H9 (cell line): Measurements from ENCODE around the gene GATC. TPM values are rescaled to one million over a fixed set of nuclear protein-coding genes. Genes with fewer than 3 reads are reported as not detected.
"Not testable (repeated sequence)": the region's sequence is repeated elsewhere in the genome, so short reads cannot be mapped to it uniquely, and the experiment has no call there.

ENCODE experiments used
- DNase-seq: peaks from one replicate; pipeline ENCODE4 v3.0.0-alpha.2; 2017
- H2AFZ ChIP-seq: one replicate; pipeline ENCODE4 v1.6.1; 2013; ENCODE audit warnings: mild to moderate bottlenecking, low read length, control low read depth, moderate library complexity
- H2AK5ac ChIP-seq: 2 replicates; pipeline ENCODE4 v1.6.1; 2013; ENCODE audit warnings: low read length, control low read depth, mixed read lengths; ENCODE audit not compliant: insufficient read length
- H2BK120ac ChIP-seq: one replicate; pipeline ENCODE4 v1.6.1; 2013; ENCODE audit warnings: low read depth, mild to moderate bottlenecking, low read length, control low read depth, inconsistent platforms; ENCODE audit not compliant: poor library complexity, severe bottlenecking
- H2BK12ac ChIP-seq: 2 replicates; pipeline ENCODE4 v1.6.1; 2013; ENCODE audit warnings: low read length, control low read depth, mixed read lengths, low read depth; ENCODE audit not compliant: insufficient read length
- H2BK15ac ChIP-seq: 2 replicates; pipeline ENCODE4 v1.6.1; 2013; ENCODE audit warnings: low read depth, low read length, control low read depth
- H2BK20ac ChIP-seq: one replicate; pipeline ENCODE4 v1.6.1; 2013; ENCODE audit warnings: low read depth, mild to moderate bottlenecking, low read length, control low read depth, inconsistent platforms; ENCODE audit not compliant: poor library complexity, severe bottlenecking
- H2BK5ac ChIP-seq: 2 replicates; pipeline ENCODE4 v1.6.1; 2013; ENCODE audit warnings: low read length, control low read depth, mixed read lengths; ENCODE audit not compliant: insufficient read length
- H3K14ac ChIP-seq: 2 replicates; pipeline ENCODE4 v1.6.1; 2013; ENCODE audit warnings: low read length, control low read depth; ENCODE audit not compliant: insufficient read depth
- H3K18ac ChIP-seq: 2 replicates; pipeline ENCODE4 v1.6.1; 2013; ENCODE audit warnings: low read depth, mild to moderate bottlenecking, mixed read lengths, low read length, control low read depth; ENCODE audit not compliant: insufficient read length
- H3K23ac ChIP-seq: 2 replicates; pipeline ENCODE4 v1.6.1; 2013; ENCODE audit warnings: low read length, control low read depth, mixed read lengths, low read depth; ENCODE audit not compliant: insufficient read length
- H3K23me2 ChIP-seq: 2 replicates; pipeline ENCODE4 v1.6.1; 2013; ENCODE audit warnings: low read depth, mild to moderate bottlenecking, mixed read lengths, low read length, control low read depth; ENCODE audit not compliant: insufficient read length, poor library complexity, severe bottlenecking
- H3K27ac ChIP-seq: 2 replicates; pipeline ENCODE4 v1.5.1; 2013; ENCODE audit warnings: low read length, control low read depth, mixed read lengths, low read depth; ENCODE audit not compliant: insufficient read length
- H3K27me3 ChIP-seq: 2 replicates; pipeline ENCODE4 v1.6.1; 2013; ENCODE audit warnings: low read length, control low read depth, inconsistent platforms; ENCODE audit not compliant: insufficient read depth
- H3K4ac ChIP-seq: 2 replicates; pipeline ENCODE4 v1.6.1; 2013; ENCODE audit warnings: low read depth, mild to moderate bottlenecking, control low read depth, inconsistent platforms, low read length, moderate library complexity
- H3K4me1 ChIP-seq: 2 replicates; pipeline ENCODE4 v1.6.1; 2013; ENCODE audit warnings: low read length, control low read depth, inconsistent platforms; ENCODE audit not compliant: insufficient read depth
- H3K4me2 ChIP-seq: 2 replicates; pipeline ENCODE4 v1.6.1; 2013; ENCODE audit warnings: low read length, control low read depth, mixed read lengths; ENCODE audit not compliant: insufficient read length, insufficient read depth
- H3K56ac ChIP-seq: 2 replicates; pipeline ENCODE4 v1.6.1; 2013; ENCODE audit warnings: low read depth, mild to moderate bottlenecking, mixed read lengths, low read length, control low read depth; ENCODE audit not compliant: insufficient read length
- H3K79me1 ChIP-seq: 2 replicates; pipeline ENCODE4 v1.6.1; 2013; ENCODE audit warnings: low read depth, mild to moderate bottlenecking, moderate library complexity, low read length, control low read depth, inconsistent platforms; ENCODE audit not compliant: insufficient read depth, poor library complexity, severe bottlenecking
- H3K79me2 ChIP-seq: 2 replicates; pipeline ENCODE4 v1.6.1; 2013; ENCODE audit warnings: low read length, control low read depth, inconsistent platforms; ENCODE audit not compliant: insufficient read depth
- H3K9ac ChIP-seq: 2 replicates; pipeline ENCODE4 v1.6.1; 2013; ENCODE audit warnings: low read length, control low read depth, mixed read lengths; ENCODE audit not compliant: insufficient read length; ENCODE audit errors: extremely low read depth
- H3K9me3 ChIP-seq: one replicate; pipeline ENCODE4 v1.6.1; 2013; ENCODE audit warnings: low read depth, low read length, inconsistent platforms; ENCODE audit not compliant: control insufficient read depth
- H3T11ph ChIP-seq: one replicate; pipeline ENCODE4 v1.6.1; 2013; ENCODE audit warnings: mild to moderate bottlenecking, low read length, control low read depth, inconsistent platforms
- H4K20me1 ChIP-seq: one replicate; pipeline ENCODE4 v1.6.1; 2013; ENCODE audit not compliant: control insufficient read depth, insufficient read length, insufficient read depth
- H4K5ac ChIP-seq: 2 replicates; pipeline ENCODE4 v1.6.1; 2013; ENCODE audit warnings: low read depth, mild to moderate bottlenecking, mixed read lengths, low read length, control low read depth; ENCODE audit not compliant: insufficient read length
- H4K8ac ChIP-seq: replicated peaks from 2 replicates; pipeline ENCODE4 v1.6.1; 2013; ENCODE audit warnings: low read length, control low read depth, mixed read lengths, low read depth; ENCODE audit not compliant: insufficient read length
- H4K91ac ChIP-seq: 2 replicates; pipeline ENCODE4 v1.6.1; 2013; ENCODE audit warnings: low read depth, mild to moderate bottlenecking, moderate library complexity, mixed read lengths, low read length, control low read depth; ENCODE audit not compliant: insufficient read length
- H3K27ac Mint-ChIP-seq, 3 experiments: 2 replicates in 2 of 3; 3 replicates in 1 of 3; pipeline ENCODE4 v1.8.0; 2020 to 2021; ENCODE audit warnings: mixed read lengths in 3 of 3, mild to moderate bottlenecking in 1 of 3, moderate library complexity in 1 of 3
- H3K27me3 Mint-ChIP-seq: 2 replicates; pipeline ENCODE4 v1.8.0; 2021; ENCODE audit warnings: low read depth, mild to moderate bottlenecking, moderate library complexity, mixed read lengths
- H3K36me3 Mint-ChIP-seq, 3 experiments: 2 replicates in 2 of 3; 3 replicates in 1 of 3; pipeline ENCODE4 v1.8.0; 2020 to 2021; ENCODE audit warnings: low read depth in 3 of 3, mixed read lengths in 3 of 3; ENCODE audit not compliant: insufficient read depth in 1 of 3
- H3K4me1 Mint-ChIP-seq, 2 experiments: 2 replicates each; pipeline ENCODE4 v1.8.0; 2020; ENCODE audit warnings: mixed read lengths in 2 of 2
- H3K4me3 Mint-ChIP-seq, 2 experiments: 2 replicates in 1 of 2; 3 replicates in 1 of 2; pipeline ENCODE4 v1.8.0; 2020 to 2021; ENCODE audit warnings: mild to moderate bottlenecking in 2 of 2, mixed read lengths in 2 of 2, moderate library complexity in 1 of 2
- H3K9me3 Mint-ChIP-seq, 2 experiments: 2 replicates in 1 of 2; 3 replicates in 1 of 2; pipeline ENCODE4 v1.8.0; 2020; ENCODE audit warnings: mild to moderate bottlenecking in 2 of 2, mixed read lengths in 2 of 2, moderate library complexity in 1 of 2
- CTCF ChIP-seq: fragments of 200-600 bp; sonication (generic); conservative IDR thresholded peaks from 3 replicates; pipeline ENCODE4 v1.8.0; 2021; ENCODE audit warnings: antibody characterized with exemption, mild to moderate bottlenecking
- WGBS: extraction: QIAGEN DNeasy Blood & Tissue Kit; methylation state at CpG from one replicate; pipeline ENCODE4 v1.1.7; 2013; ENCODE audit warnings: missing lambda C conversion rate, low lambda C conversion rate, mixed read lengths; ENCODE audit not compliant: insufficient read length; ENCODE audit errors: extremely low coverage; 5-methylcytosine and 5-hydroxymethylcytosine counted together
- total RNA-seq: library from RNA; stranded (reverse); gene quantifications from 2 replicates; pipeline ENCODE4 v1.2.1, GENCODE V29; 2021

GATC gene
- total RNA-seq, 1 experiment from 2014 or later: 25.9 TPM

- peaks cover 6% of the 10 kb centered on the region for H3K23me2 ChIP-seq
- H3K79me2 ChIP-seq: peaks cover 14% of the 10 kb centered on the region; the same call in 1 of the 2 replicates
- no peaks in the 10 kb centered on the region; the same call in 1 of the 2 replicates for H3K4me1 ChIP-seq
- no peak overlapping the region for H3K23ac ChIP-seq
- H4K20me1 ChIP-seq: no peaks in the 10 kb centered on the region
- no peak overlapping the region for H2AK5ac ChIP-seq
- H3K9ac ChIP-seq: no peak overlapping the region
- H3K9me3 Mint-ChIP-seq: peaks cover 0 to 5% of the 10 kb centered on the region in 2 experiments; a peak in 2 of 5 replicates
- no peaks in the 10 kb centered on the region for H3K9me3 ChIP-seq
- no peak overlapping the region for H4K91ac ChIP-seq
- H3K27me3 Mint-ChIP-seq: no peaks in the 10 kb centered on the region; the same call in 1 of the 2 replicates
- H3K56ac ChIP-seq: no peak overlapping the region
- H3K4me3 Mint-ChIP-seq: peak overlapping the region; percentile 40 to 98; a peak in 3 of 5 replicates
- no peak overlapping the region for H3K4me2 ChIP-seq
- no peak overlapping the region for H3K14ac ChIP-seq
- H2BK12ac ChIP-seq: no peak overlapping the region
- H3K27me3 ChIP-seq: no peaks in the 10 kb centered on the region
- H3K18ac ChIP-seq: no peak overlapping the region
- no peak overlapping the region for H2BK5ac ChIP-seq
- no peak overlapping the region for H2BK20ac ChIP-seq
- TF ChIP-seq CTCF: no peak
- H4K8ac ChIP-seq: no peak overlapping the region
- no CpG with 5 or more reads among the region's 4 CpGs for WGBS
- H3K4me1 Mint-ChIP-seq: peaks cover 12 to 15% of the 10 kb centered on the region in 2 experiments
- H3K79me1 ChIP-seq: peaks cover 8% of the 10 kb centered on the region
- H2AFZ ChIP-seq: no peak overlapping the region
- no peak overlapping the region for H3T11ph ChIP-seq
- no peak overlapping the region for H2BK15ac ChIP-seq
- DNase-seq: no peak
- H3K36me3 Mint-ChIP-seq: peaks cover 18 to 64% (median 44%) of the 10 kb centered on the region in 3 experiments; a peak in 6 of 7 replicates
- no peak overlapping the region; a peak in 1 of 7 replicates for H3K27ac Mint-ChIP-seq
- H2BK120ac ChIP-seq: no peak overlapping the region
- H3K4ac ChIP-seq: no peak overlapping the region
- H3K27ac ChIP-seq: no peak overlapping the region
- no peak overlapping the region for H4K5ac ChIP-seq
Observed at GRCh38 chr12:120447992-120448391, 1.7 kb downstream of the GATC start.

DNA sequence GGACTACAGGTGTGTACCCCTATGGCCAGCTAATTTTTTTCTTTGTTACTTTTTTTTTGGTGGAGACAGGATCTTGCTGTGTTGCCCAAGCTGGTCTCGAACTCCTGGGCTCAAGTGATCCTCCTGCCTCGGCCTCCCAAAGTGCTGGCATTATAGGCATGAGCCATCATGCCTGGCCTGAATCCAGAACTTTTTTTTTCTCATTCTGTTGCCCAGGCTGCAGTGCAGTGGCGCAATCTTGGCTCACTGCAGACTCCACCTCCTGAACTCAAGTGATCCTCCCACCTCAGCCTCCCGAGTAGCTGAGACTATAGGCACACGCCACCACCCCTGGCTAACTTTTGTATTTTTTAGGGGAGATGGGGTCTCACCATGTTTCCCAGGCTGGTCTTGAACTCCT, 6.3 kb downstream of the GATC start:
- not testable (repeated sequence) for H3T11ph ChIP-seq, H2BK120ac ChIP-seq, H3K79me2 ChIP-seq, H3K9me3 Mint-ChIP-seq, DNase-seq, H2BK12ac ChIP-seq, H2BK15ac ChIP-seq, H2AK5ac ChIP-seq, H3K4me1 ChIP-seq, H3K27ac Mint-ChIP-seq, H2BK5ac ChIP-seq, H3K4me1 Mint-ChIP-seq, H2AFZ ChIP-seq, H4K20me1 ChIP-seq, H4K91ac ChIP-seq, H4K8ac ChIP-seq, H3K27me3 Mint-ChIP-seq, H3K27me3 ChIP-seq, H3K9ac ChIP-seq, H3K27ac ChIP-seq, H3K18ac ChIP-seq, H3K56ac ChIP-seq, H3K9me3 ChIP-seq, H3K23ac ChIP-seq, H3K4ac ChIP-seq, H3K4me3 Mint-ChIP-seq, H4K5ac ChIP-seq, H3K14ac ChIP-seq, H2BK20ac ChIP-seq, H3K4me2 ChIP-seq, H3K79me1 ChIP-seq, H3K23me2 ChIP-seq
- no CpG with 5 or more reads among the region's 5 CpGs for WGBS
- peaks cover 30 to 75% (median 48%) of the 10 kb centered on the region in 3 experiments; a peak in 6 of 7 replicates for H3K36me3 Mint-ChIP-seq
